ACHN (cell line): ENCODE measurements around the gene COPZ2.
"Not testable (repeated sequence)": the region's sequence is repeated elsewhere in the genome, so short reads cannot be mapped to it uniquely, and the experiment has no call there.

ENCODE experiments used
- DNase-seq: peaks from one replicate; pipeline ENCODE4 v3.0.0-alpha.2; 2015
- in situ Hi-C: cut with HindIII; loops from 2 replicates; pipeline ENCODE4 v1.10.0; 2017; ENCODE audit warnings: low sequenced_read_pairs, low pct_ligation_motif_present, low pct_unique_long_range_greater_than_20kb

Gene COPZ2

DNA sequence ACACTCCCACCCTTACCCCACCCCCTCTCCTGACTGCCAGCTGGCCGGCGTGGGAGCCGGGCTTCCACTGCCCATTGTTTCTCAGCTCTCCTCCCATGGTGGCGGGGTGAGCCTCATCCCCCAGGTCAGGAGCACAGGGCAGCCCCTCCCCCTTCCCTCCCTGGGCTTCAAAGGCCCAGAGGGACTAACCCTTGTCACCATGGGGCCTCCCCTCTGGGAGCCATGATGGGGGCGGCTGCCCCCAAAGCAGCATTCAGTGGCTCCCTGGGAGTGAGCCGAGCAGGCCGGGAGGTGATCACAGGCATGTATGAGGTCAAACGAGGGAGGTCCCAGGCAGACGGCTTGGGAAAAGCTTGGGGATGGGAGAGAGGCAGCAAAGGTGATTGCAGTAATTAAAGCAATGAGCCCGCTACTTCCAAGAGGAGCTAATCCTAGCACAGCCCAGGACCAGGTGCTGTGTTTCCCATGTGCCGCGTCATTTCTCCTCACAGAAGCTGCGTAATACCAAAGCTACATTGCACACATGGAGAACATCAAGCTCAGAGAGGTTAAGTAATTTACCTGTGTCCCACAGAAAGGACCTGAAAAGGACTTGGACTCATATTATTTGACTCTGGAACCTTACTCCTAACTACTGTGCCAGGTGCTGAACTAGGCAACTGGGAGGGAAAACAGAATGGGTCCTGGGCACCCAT is 42.2 kb downstream of the COPZ2 start:
- in situ Hi-C loops, result no loop called here
- DNase-seq, result no peak

DNA sequence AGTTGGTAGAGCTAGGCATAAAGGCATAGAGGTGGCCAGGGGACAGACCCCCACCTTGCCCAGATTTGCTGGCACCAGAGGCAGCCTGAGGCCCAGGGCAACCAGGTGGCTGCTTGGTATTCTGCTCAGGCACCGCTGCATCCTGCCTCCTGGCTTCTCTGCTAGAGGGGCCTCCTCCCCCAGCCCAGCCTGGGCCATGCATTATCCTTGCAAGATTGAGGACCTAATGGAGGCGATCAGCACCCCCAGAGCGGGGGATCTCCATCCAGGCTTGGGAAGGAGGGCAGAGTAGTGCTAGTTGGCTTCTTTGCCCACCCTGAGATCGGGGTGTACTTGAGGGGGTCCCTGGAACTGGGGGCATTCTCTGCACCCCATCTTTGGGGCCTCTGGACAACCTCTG is 42.9 kb downstream of the COPZ2 start:
- in situ Hi-C loops, result no loop called here
- DNase-seq, result no peak

DNA sequence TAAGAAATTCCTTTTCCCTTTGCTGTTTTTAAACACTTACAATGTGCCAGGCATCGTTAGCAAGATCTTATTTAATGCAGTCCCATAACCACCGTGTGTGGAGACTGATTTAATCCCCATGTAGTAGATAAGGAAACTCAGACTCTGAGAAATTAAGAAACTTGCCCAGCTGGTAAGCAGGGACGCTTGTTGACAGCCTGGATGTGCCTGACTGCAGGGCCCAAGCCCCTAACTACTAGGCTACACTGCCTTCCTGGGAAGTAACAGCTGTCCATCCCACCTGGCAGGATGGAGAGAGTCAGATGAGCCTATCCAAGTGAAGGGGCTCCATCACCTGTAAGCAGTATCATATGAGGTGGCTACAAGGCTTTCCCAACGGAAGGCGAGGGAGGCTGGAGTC is 43.6 kb downstream of the COPZ2 start:
- in situ Hi-C loops, result no loop called here
- DNase-seq, result no peak

DNA sequence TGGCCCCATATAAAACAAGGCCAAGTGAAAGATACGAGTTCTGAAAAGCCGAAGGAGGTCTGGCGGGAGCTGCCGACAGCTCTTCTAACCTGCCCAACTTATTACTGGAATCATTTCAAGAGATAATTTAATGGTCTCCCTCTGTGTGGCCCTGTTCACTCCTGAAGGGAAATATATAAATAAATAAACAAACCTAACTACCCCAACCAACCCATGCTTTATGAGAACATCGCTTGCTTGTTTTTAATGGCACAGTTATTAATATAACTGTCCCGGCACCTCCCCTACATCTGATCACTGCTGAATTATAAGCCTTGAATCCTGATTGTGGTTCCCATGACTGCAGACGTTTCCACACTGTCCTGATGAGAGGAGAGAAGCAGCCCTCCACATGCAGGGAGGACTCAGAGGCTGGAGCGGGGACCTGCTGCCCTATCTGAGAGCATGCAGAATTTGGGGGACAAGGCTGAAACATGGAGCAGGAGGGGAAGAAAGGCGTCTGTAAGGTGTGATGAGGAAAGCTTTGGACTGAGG is 44.5 kb downstream of the COPZ2 start:
- in situ Hi-C loops, result no loop called here
- no peak for DNase-seq

DNA sequence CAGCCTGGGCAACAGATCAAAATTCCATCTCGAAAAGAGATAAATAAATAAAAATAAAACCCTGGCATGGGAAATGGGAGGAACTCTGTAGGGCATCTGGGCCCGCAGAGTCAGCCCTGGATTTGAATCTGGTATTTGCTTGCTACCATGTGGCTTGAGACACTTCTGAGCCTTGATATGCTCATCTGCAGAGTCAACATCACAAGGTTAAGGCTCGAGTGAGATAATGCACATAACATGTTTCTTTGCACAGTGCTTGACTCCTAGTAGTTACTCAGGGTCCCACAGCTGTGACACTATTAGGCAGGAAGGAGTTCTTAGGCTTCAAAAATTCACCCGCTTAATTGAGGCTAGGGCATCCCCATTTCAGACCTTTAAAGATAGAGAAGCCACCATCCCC is 45.4 kb downstream of the COPZ2 start:
- DNase-seq, result no peak
- in situ Hi-C loops, result no loop called here

DNA sequence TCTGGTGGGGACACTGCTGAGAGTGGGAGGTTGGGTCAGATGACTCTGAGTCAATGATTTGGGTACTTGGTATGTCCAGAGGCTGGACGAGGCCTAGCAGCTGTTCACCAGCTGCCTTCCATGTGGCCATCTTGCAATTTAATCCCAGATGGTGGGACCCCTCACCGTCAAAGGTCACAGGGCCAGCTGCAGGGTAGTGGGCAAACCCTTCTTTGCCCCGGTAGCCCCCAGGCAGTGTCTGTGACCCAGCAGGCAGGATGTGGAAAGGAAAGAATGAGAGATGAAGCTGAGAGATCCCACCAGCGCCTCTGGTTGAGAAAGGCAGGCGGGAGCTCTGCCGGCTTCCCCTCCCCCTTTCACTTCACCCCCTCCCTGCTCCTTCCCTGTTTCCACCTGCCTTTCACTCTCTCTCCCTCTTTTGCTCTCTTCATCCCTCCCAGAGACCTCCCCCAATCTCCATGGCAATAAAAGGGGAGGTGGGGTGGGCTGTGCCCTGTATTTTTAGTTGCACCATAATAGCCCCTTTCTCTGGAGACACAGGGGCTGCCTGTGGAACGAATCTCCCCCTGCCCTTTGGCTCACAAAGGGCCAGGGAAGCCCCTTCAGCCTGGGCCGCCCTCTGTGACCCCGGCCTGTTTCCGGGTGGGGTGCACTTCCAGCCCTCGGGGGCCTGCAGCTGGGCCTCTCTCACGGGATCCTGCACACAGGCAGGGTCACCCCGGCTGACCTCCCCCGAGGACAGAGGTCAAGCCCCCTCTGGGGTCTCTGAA is 46.5 kb downstream of the COPZ2 start:
- in situ Hi-C loops, result no loop called here
- no peak for DNase-seq

DNA sequence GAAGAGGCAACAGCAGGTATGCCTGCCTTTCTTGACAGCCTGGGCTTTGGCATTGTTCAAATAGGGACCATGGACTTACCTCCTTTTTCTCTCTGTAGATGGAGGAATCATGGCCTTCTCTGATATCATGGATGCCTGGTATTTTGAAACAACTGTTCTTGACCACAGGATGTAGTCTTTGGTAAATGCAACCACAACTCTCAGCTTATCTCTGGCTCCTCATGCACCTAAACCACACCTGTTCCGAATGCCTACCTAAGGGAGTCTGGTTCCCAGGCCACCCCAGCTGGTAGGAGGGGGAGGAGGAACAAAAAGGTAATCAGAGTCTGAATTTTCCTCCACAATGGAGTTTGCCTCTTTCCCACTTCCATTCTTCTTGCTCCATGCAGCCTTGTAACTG is 47.9 kb downstream of the COPZ2 start:
- in situ Hi-C loops, result no loop called here

DNA sequence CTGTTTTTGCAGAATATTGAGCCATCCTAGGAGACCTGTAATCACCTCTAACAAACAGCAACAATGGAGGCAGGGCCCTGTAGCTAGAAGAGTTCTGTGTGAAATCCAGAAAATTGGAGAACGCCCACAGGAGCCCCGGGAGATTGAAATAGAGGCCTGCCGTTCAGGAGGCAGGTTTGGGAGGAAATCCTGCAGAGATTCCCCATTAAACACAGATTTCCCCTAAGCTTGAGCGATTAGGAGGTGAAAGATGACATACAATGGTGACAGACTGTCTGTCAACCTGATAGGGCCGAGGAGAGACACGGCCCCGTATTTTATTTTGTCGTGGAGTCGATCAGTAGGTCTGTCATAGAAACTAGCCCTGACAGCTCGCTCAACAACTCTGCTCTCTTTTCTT is 48.4 kb downstream of the COPZ2 start:
- in situ Hi-C loops, result no loop called here
- no peak for DNase-seq

More for the DNA sequence above, 47.9 kb downstream of the COPZ2 start:
- no peak for DNase-seq

DNA sequence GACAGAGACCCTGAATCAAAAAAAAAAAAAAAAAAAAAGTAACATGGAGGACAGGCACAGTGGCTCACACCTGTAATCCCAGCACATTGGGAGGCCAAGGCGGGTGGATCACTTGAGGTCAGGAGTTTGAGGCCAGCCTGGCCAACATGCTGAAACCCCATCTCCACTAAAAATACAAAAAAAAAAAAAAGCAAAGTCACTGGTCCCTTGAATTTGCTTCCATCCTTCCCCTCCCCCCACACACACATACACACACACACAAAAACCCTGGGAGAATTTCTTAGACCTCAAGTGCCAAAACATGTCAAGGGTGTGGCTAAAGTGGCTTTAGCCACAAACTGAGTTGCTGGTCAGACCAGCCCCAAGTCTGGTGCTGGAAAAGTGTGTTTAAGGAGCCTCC is 49.2 kb downstream of the COPZ2 start:
- DNase-seq, result not testable (repeated sequence)

DNA sequence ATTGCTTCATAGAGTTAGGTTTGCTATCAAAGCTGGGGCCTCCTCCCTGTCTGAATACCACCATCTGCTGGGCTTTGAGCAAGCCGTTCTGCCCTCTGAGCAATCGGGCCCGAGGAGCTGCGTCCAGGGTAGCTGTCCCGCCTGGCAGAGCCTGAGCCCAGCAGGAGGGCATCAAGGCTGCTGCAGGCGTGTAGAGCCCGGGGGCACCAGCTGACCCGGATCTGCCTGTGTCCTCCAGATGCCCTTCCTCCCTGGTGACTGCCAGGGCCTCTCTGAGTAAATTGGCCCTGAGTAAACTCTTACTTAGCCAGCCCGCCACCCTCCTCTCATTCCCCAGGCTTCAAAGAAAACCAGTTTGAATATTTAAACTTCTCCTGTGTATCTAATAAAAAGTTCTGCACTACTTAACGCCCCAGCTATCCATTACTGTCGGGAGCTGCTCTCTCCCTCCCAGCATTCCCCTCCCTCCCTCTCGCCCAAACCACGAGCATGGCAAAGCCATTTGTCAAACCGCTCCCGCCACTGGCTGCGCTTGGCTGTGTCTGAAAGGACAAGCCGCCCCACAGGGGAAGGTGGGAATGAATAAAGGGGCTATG is 50.3 kb downstream of the COPZ2 start:
- in situ Hi-C loops, result no loop called here
- DNase-seq, result no peak

More for the DNA sequence above, 49.2 kb downstream of the COPZ2 start:
- in situ Hi-C loops, result not testable (repeated sequence)

DNA sequence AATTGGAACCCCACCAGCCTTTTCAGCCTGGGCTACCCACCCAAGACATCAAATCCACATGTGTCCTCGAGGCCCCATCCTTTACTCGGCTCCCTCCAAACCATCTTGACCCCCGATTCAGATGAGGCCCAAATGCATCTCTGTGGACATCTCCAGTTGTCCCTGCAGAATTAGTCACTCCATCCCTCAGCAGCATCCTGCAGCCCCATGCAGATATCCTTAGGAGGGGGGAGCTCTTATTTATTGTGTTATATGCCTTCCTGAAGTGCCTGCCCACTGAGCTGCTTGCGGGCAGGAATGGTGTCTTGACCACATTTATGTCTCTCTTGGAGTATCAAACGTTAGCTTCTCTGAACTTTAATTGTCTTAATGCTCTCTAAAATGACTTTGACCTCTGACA is 51.1 kb downstream of the COPZ2 start:
- in situ Hi-C loops, result no loop called here
- no peak for DNase-seq

DNA sequence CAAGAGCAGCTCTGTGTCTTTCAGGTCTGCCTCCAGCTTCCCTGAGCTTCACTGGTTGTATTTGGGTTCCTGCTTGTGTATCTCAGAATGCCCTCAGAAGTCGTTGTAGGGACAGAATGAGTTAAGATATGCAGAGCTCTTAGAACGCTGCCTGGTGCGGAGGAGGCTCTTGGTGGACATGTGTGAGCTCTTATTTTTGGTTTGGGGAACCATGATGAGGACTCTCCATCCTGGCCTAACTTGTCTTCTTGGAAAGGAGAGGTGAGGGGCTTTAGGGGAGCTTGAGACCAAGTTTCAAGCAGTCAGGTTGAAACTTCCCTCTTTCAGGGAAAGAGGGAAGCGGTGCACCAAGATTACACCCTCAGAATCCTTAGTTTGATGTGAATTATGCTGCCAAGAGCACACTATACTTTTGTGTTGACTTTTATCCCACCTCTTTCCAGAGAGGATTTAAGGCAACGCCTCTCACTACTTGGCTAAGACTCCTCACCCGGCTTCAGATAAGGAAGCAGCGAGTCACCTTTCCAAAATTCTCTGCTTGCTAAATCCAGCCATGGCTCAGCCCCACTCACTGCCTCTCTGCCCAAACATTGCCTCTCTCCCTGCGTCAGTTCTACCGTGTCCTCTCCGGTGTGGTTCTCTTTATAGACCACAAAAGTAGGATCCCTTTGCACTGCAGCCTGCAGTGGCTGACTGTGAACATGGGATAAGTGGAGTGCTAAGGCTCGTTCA is 53.9 kb downstream of the COPZ2 start:
- DNase-seq, result no peak
- in situ Hi-C loops, result no loop called here

DNA sequence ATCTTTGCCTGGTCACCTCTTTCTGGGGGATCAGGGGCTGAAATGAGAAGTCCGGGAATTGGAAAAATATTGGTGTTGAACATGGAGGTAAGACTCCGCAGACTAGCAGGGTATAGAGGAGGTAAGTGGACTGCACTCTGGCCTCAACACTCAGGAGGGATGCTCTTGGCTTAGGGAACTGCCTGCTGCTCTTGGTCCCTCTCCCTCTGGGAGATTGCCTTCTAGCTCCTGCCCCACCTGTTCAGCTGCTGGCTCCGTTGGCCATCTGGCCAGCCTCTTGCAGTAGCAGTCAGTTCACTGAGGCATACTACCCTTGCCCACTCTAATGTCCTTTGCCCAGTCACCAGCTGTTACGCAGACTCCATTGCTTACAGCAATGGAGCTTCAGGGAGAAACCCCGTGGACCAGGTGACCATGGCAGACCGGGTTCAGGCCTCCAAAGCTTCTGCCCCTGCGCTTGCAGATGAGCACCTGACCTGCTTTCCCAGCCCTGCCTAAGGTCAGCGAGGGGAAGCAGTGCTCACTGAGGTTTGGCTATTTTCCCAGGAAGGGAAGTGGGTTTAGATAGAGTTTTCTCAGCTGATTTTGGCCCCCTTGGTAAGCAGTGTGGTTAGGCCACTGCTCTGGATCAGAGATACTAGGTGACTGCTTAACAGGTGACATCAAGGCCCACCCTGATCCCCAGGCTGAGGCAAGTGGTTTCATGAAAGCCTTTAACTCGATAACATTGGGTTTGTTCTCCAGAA is 54.8 kb downstream of the COPZ2 start:
- no peak for DNase-seq
- in situ Hi-C loops, result no loop called here

DNA sequence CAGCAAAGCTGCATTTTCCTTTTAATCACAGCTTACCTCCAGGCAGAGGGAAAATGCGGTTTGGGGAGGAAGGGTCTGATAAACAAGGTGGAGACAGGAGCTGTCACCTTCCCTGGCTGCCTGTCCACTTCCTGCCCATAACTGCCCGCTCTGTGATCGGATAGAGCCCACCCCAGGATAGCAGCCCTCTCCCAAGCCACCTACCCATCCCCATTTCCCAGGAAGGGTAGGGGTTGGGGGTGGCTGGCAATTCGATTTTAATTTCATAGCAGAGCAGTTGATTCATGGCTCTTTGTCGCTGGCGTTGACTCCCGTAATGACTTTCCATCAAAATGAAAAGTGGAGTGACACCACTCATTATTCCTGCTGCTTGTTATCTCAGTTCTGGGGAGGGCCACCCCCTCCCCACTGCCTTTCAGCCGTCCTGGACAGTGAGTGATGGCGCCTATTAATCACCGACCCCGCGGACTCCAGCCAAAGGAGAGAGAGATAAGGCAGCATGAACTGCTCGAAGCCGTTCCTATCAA is 55.4 kb downstream of the COPZ2 start:
- no peak for DNase-seq
- in situ Hi-C loops, result no loop called here

DNA sequence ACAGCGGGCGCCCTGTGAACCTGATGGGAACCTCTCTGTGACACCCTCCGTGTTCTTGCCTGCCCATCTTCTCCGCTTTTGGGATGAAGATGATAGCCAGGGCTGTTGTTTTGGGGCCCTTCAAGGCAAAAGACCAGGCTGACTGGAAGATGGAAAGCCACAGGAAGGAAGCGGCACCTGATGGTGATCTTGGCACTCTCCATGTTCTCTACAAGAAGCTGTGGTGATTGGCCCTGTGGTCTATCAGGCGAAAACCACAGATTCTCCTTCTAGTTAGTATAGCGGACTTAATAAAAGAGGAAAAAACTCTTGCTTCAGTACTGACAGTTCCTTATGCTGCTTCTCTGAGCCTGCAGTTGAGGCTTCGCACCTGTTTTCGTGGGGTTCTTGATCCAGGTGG is 56.1 kb downstream of the COPZ2 start:
- in situ Hi-C loops, result no loop called here
- no peak for DNase-seq

DNA sequence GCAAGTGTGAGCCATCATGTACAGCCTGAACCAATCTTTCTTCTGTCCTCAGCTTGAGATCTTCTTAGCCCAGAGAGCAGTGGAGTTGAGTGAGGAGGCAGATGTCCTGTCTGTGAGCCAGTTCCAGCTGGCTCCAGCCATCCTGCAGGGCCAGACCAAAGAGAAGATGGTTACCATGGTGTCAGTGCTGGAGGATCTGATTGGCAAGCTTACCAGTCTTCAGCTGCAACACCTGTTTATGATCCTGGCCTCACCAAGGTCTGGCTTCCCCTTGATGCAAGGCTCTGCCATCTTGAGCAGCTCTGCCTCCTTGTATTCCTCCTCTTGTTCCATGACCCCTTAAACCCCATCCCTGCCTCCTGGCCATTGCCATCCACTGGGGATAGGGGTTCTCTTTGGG is 57.1 kb downstream of the COPZ2 start:
- no peak for DNase-seq
- in situ Hi-C loops, result no loop called here

DNA sequence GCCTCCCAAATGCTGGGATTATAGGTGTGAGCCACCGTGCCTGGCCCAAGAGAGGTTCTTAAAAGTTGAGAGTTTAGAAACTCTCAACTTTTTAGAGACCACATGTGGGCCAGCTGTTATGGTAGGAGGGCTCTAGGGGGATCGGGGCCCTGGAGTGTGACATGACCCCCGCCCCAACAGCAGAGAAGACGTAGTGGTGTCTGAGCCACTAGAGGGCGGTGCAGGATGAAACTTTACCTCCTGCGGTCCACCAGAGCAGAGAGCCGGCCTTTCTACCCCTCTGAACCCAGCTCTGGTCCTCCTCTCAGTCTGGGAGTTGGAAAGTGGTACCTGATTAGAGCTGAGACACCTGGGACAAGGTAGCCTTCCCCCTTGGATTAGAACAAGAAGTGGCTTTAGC is 59.3 kb downstream of the COPZ2 start:
- in situ Hi-C loops, result no loop called here
- DNase-seq, result peak; percentile 55
